ENCODE measurements around the gene NFS1. TPM values are rescaled to one million over a fixed set of nuclear protein-coding genes. Genes with fewer than 3 reads are reported as not detected.
"Not testable (repeated sequence)": the region's sequence is repeated elsewhere in the genome, so short reads cannot be mapped to it uniquely, and the experiment has no call there.

Gene NFS1
- total RNA-seq, 2 experiments from 2014 or later, result 28.3 to 30.8 TPM

- H3K36me3 Mint-ChIP-seq (ENCODE audit: low read depth), result peaks cover 80% of the 10 kb centered on the region
- ChIA-PET POLR2A (interaction anchor here (9.5 to 23.9 kb wide), 2 partner anchors 12 to 22 kb away, joined by 112 to 503 read pairs; partner anchors contain the start of genes NFS1, RBM39 and ROMO1), CTCF (interaction anchor here (1.0 to 1.6 kb wide), 3 partner anchors 14 to 26 kb away, joined by 3 to 4 read pairs (median 3); no protein-coding TSS in a partner anchor)
- no peaks in the 10 kb centered on the region for H3K9me3 Mint-ChIP-seq
- peak overlapping the region; percentile 6 for H3K27ac Mint-ChIP-seq
- H3K27me3 Mint-ChIP-seq, result no peaks in the 10 kb centered on the region
- DNase-seq, result no peak
- H3K4me1 Mint-ChIP-seq, result peaks cover 59% of the 10 kb centered on the region
- no peak overlapping the region for H3K4me3 Mint-ChIP-seq
These were observed 15.0 kb upstream of the NFS1 start for GRCh38 chr20:35714127-35714526.

GRCh38 chr20:35713120-35713519 lies 14.0 kb upstream of the NFS1 start:
- not testable (repeated sequence) for H3K27me3 Mint-ChIP-seq, DNase-seq, H3K4me3 Mint-ChIP-seq, H3K9me3 Mint-ChIP-seq, H3K27ac Mint-ChIP-seq
- peaks cover 80% of the 10 kb centered on the region for H3K36me3 Mint-ChIP-seq (ENCODE audit: low read depth)
- H3K4me1 Mint-ChIP-seq, result peaks cover 58% of the 10 kb centered on the region
- ChIA-PET POLR2A (interaction anchor here (0.6 to 23.9 kb wide), 3 partner anchors 11 to 251 kb away, joined by 3 to 503 read pairs (median 112); partner anchors contain the start of genes NFS1, RBM39 and ROMO1), CTCF (interaction anchor here (0.8 to 1.6 kb wide), 3 partner anchors 15 to 89 kb away, joined by 3 read pairs; no protein-coding TSS in a partner anchor)

- CTCF ChIA-PET, result interaction anchor here (1.1 to 2.1 kb wide), 4 partner anchors 10 to 31 kb away, joined by 3 to 7 read pairs (median 5); partner anchors contain the start of gene RBM39
- peaks cover 77% of the 10 kb centered on the region for H3K36me3 Mint-ChIP-seq (ENCODE audit: low read depth)
- POLR2A ChIA-PET, result interaction anchor here (1.4 to 23.9 kb wide), 5 partner anchors 9 to 92 kb away, joined by 7 to 503 read pairs (median 21); partner anchors contain the start of genes CPNE1, NFS1, RBM12 and RBM39
- no peaks in the 10 kb centered on the region for H3K9me3 Mint-ChIP-seq
- peaks cover 52% of the 10 kb centered on the region for H3K4me1 Mint-ChIP-seq
- H3K27me3 Mint-ChIP-seq, result no peaks in the 10 kb centered on the region
- H3K27ac Mint-ChIP-seq, result peak overlapping the region; percentile 64
- peak overlapping the region; percentile 36 for H3K4me3 Mint-ChIP-seq
- DNase-seq, result no peak
These were observed 12.5 kb upstream of the NFS1 start for GRCh38 chr20:35711588-35712209.

GRCh38 chr20:35710884-35711587 lies 11.9 kb upstream of the NFS1 start:
- no peaks in the 10 kb centered on the region for H3K27me3 Mint-ChIP-seq
- peaks cover 52% of the 10 kb centered on the region for H3K4me1 Mint-ChIP-seq
- ChIA-PET POLR2A (interaction anchor here (1.3 to 23.9 kb wide), 6 partner anchors 9 to 92 kb away, joined by 3 to 503 read pairs (median 14); partner anchors contain the start of genes CPNE1, NFS1, RBM12 and RBM39), CTCF (interaction anchor here (1.1 to 2.1 kb wide), 3 partner anchors 9 to 31 kb away, joined by 4 to 7 read pairs (median 6); partner anchors contain the start of gene RBM39)
- peak overlapping the region; percentile 64 for H3K27ac Mint-ChIP-seq
- DNase-seq, result no peak
- H3K4me3 Mint-ChIP-seq, result peak overlapping the region; percentile 36
- no peaks in the 10 kb centered on the region for H3K9me3 Mint-ChIP-seq
- H3K36me3 Mint-ChIP-seq (ENCODE audit: low read depth), result peaks cover 77% of the 10 kb centered on the region

GRCh38 chr20:35710039-35710438 lies 10.9 kb upstream of the NFS1 start:
- H3K9me3 Mint-ChIP-seq, result no peaks in the 10 kb centered on the region
- H3K4me3 Mint-ChIP-seq, result no peak overlapping the region
- H3K4me1 Mint-ChIP-seq, result peaks cover 49% of the 10 kb centered on the region
- CTCF ChIA-PET, result interaction anchor here (1.2 to 1.5 kb wide), 2 partner anchors 24 to 26 kb away, joined by 3 read pairs; no protein-coding TSS in a partner anchor
- DNase-seq, result no peak
- POLR2A ChIA-PET, result interaction anchor here (1.3 to 23.9 kb wide), 4 partner anchors 8 to 26 kb away, joined by 3 to 503 read pairs (median 66); partner anchors contain the start of genes NFS1, RBM39 and ROMO1
- no peaks in the 10 kb centered on the region for H3K27me3 Mint-ChIP-seq
- H3K36me3 Mint-ChIP-seq (ENCODE audit: low read depth), result peaks cover 77% of the 10 kb centered on the region
- no peak overlapping the region for H3K27ac Mint-ChIP-seq

GRCh38 chr20:35709259-35709658 lies 10.1 kb upstream of the NFS1 start:
- no peak overlapping the region for H3K4me3 Mint-ChIP-seq
- no peaks in the 10 kb centered on the region for H3K9me3 Mint-ChIP-seq
- DNase-seq, result no peak
- peak overlapping the region; percentile 32 for H3K27ac Mint-ChIP-seq
- ChIA-PET CTCF (interaction anchor here (1.2 to 2.1 kb wide), 3 partner anchors 25 to 108 kb away, joined by 3 to 6 read pairs (median 3); no protein-coding TSS in a partner anchor), POLR2A (interaction anchor here (3.0 to 23.9 kb wide), 3 partner anchors 7 to 27 kb away, joined by 21 to 503 read pairs (median 112); partner anchors contain the start of genes NFS1, RBM39 and ROMO1)
- peaks cover 80% of the 10 kb centered on the region for H3K36me3 Mint-ChIP-seq (ENCODE audit: low read depth)
- H3K27me3 Mint-ChIP-seq, result no peaks in the 10 kb centered on the region
- H3K4me1 Mint-ChIP-seq, result peaks cover 53% of the 10 kb centered on the region

- peaks cover 80% of the 10 kb centered on the region for H3K36me3 Mint-ChIP-seq (ENCODE audit: low read depth)
These were observed 9.3 kb upstream of the NFS1 start for GRCh38 chr20:35708502-35708901.

GRCh38 chr20:35706591-35707529 lies 7.7 kb upstream of the NFS1 start:
- not testable (repeated sequence) for H3K4me3 Mint-ChIP-seq, DNase-seq, H3K27ac Mint-ChIP-seq, H3K9me3 Mint-ChIP-seq, H3K27me3 Mint-ChIP-seq
- CTCF ChIA-PET, result interaction anchor here (0.7 kb wide), 1 partner anchor 10 kb away, joined by 4 read pairs; no protein-coding TSS in a partner anchor
- Mint-ChIP-seq H3K4me1 (peaks cover 57% of the 10 kb centered on the region), H3K36me3 (ENCODE audit: low read depth) (peaks cover 85% of the 10 kb centered on the region)
- POLR2A ChIA-PET, result interaction anchor here (6.2 to 23.9 kb wide), 2 partner anchors 14 to 30 kb away, joined by 32 to 503 read pairs; partner anchors contain the start of gene RBM39

More at GRCh38 chr20:35708502-35708901, 9.3 kb upstream of the NFS1 start:
- peaks cover 53% of the 10 kb centered on the region for H3K4me1 Mint-ChIP-seq
- ChIA-PET CTCF (interaction anchor here (1.1 to 2.1 kb wide), 2 partner anchors 107 to 246 kb away, joined by 3 to 6 read pairs; no protein-coding TSS in a partner anchor), POLR2A (interaction anchor here (6.2 to 23.9 kb wide), 3 partner anchors 6 to 28 kb away, joined by 32 to 503 read pairs (median 112); partner anchors contain the start of genes NFS1, RBM39 and ROMO1)
- H3K27me3 Mint-ChIP-seq, result no peaks in the 10 kb centered on the region
- no peak overlapping the region for H3K4me3 Mint-ChIP-seq
- no peaks in the 10 kb centered on the region for H3K9me3 Mint-ChIP-seq
- DNase-seq, result no peak
- no peak overlapping the region for H3K27ac Mint-ChIP-seq

GRCh38 chr20:35705894-35706293 lies 6.7 kb upstream of the NFS1 start:
- POLR2A ChIA-PET, result interaction anchor here (6.2 to 23.9 kb wide), 3 partner anchors 6 to 30 kb away, joined by 32 to 503 read pairs (median 112); partner anchors contain the start of gene RBM39

GRCh38 chr20:35704514-35705261 lies 5.5 kb upstream of the NFS1 start:
- no peak for DNase-seq
- POLR2A ChIA-PET, result interaction anchor here (1.1 to 23.9 kb wide), 5 partner anchors 7 to 41 kb away, joined by 4 to 503 read pairs (median 32); partner anchors contain the start of genes CPNE1, RBM12 and RBM39
- Mint-ChIP-seq H3K4me1 (peaks cover 52% of the 10 kb centered on the region), H3K9me3 (no peaks in the 10 kb centered on the region), H3K4me3 (no peak overlapping the region), H3K27ac (no peak overlapping the region), H3K36me3 (ENCODE audit: low read depth) (peaks cover 76% of the 10 kb centered on the region), H3K27me3 (no peaks in the 10 kb centered on the region)
- CTCF ChIA-PET, result interaction anchor here (0.5 to 2.0 kb wide), 5 partner anchors 10 to 180 kb away, joined by 3 to 5 read pairs (median 3); partner anchors contain the start of gene RBM39

More at GRCh38 chr20:35705894-35706293, 6.7 kb upstream of the NFS1 start:
- Mint-ChIP-seq H3K4me1 (peaks cover 52% of the 10 kb centered on the region), H3K36me3 (ENCODE audit: low read depth) (peaks cover 82% of the 10 kb centered on the region)
- H3K27me3 Mint-ChIP-seq, H3K27ac Mint-ChIP-seq, H3K9me3 Mint-ChIP-seq, H3K4me3 Mint-ChIP-seq, DNase-seq: not testable (repeated sequence)
- CTCF ChIA-PET, result interaction anchor here (1.7 kb wide), 1 partner anchor 179 kb away, joined by 3 read pairs; no protein-coding TSS in a partner anchor
